DND-41 (cell line): ENCODE data around the gene BLM.

Experiments
- CTCF ChIP-seq: IDR thresholded peaks from 2 replicates; pipeline ENCODE4 v1.5.1; 2012; ENCODE audit warnings: borderline replicate concordance, low read length, moderate library complexity, mild to moderate bottlenecking; ENCODE audit not compliant: poor library complexity, severe bottlenecking; ENCODE audit errors: extremely low read depth
- EZH2 ChIP-seq: IDR thresholded peaks from 3 replicates; pipeline ENCODE4 v1.6.1; 2012; ENCODE audit warnings: borderline replicate concordance, low read depth, mild to moderate bottlenecking, moderate library complexity, low read length, inconsistent platforms; ENCODE audit not compliant: severe bottlenecking

GRCh38 chr15:90822204-90822955 is 105.2 kb downstream of the BLM start:
- TF ChIP-seq EZH2 (no peak), CTCF (no peak)
